GM18951 (cell line): ENCODE data around the gene HCCS.

Experiments used
- POLR2A ChIP-seq: IDR thresholded peaks from 4 replicates; pipeline ENCODE4 v1.6.1; 2011; ENCODE audit warnings: mild to moderate bottlenecking; ENCODE audit not compliant: insufficient read length, insufficient read depth; ENCODE audit errors: extremely low read depth
- in situ Hi-C: fragments of 300-500 bp; cut with MboI; formaldehyde crosslinking; loops from one replicate; pipeline ENCODE4 v1.12.0; 2022; ENCODE audit warnings: low sequenced_read_pairs, mixed read lengths, inconsistent platforms; ENCODE audit not compliant: unreplicated experiment

Gene HCCS

DNA sequence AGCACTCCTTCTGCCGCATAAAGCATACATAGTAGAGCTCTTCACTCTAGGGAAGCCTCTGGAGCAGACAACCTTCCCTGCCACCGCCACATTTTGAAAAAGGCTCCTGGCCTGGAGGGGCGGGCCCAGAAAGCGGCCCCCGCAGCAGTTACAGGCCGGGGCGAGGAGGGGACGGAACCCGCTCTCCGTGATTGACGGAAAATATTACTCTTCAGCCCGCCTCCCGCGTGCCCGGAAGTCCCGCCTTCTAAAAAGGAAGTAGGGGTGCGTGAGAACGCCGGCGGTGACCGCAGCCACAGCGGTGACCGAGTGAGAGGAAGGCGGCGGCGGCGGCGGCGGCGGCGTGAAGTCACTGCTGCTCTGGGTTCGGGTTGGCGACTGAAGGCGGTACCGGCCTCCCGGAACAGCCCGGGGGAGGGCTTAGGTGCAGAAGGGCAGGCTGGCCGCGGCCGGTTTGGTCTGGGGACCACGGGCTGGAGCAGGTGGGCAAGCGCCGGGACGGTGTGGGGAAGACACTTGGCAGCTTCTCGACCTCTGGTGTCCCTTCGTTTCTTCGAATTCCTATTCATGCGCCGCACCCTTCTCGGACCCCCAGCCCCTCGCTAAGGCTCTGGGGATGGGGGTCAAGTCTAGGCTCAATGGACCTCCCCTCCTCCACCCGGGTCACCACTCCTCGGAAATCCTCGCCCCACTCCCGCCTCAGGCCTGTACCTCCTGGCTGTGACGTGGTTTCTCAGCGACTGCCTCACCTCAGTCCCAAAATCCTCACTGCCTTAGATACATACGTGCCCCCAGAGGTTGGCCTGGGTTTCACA is at the start of gene HCCS:
HCCS (plus strand) TSS at position 296 of the 815 bp plus-strand sequence. CDS start 729 bp downstream, outside the sequence.
- in situ Hi-C loops, result no loop called here
- peak; percentile 60 for TF ChIP-seq POLR2A

DNA sequence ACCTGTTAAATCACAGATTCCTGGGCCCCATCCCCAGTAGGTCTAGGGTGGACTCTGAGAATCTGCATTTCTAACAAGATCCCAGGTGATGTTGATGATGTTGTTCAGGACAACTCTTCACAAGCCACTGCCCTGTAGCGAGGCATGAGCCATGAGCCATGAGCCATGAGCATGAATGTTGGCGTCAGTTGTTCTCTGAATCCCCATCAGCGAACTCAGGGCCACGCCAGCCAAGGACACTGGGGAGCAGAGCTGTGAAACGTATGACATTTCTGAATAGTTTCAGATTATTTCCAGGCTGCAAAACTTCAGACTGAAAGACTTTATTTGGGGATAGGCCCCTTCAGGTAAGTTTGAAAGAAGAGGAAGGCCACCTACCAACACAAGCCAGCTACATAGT is 46.9 kb upstream of the HCCS start:
- in situ Hi-C loops, result no loop called here
- no peak for TF ChIP-seq POLR2A

DNA sequence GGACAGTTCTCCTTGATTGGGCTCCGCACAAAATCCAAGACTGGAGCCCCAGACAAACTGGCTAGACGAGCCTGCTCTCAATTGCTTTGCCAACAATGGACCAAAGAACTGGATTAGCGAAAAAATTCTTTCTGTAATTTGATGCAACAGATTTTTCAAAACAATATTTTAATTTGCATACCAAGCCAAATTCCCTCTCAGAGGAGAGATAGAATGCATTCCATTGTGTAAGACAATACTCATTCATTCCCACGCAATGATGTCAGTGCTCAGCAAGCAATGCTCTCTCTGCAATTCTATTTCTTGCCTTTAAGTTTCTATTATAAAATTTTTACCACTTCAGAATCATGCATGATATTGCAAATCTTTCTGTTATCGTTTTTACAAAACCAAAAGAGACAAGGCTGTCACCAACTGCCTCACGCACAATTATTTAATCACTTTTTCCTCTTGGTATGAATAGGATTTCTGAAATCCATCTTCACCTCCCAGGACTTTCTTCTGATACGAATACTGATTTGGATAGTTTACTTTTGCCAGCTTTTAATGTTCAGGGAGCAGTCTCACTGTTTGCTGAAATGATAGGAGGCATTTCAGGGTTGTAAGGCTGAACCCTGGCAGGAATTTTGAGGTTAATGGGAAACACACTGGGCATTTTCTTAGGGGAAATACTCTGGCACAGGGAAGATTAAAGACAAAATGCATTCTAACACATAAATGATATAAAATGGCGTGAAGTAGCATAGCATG is 46.1 kb upstream of the HCCS start:
- in situ Hi-C loops, result no loop called here
- no peak for TF ChIP-seq POLR2A

DNA sequence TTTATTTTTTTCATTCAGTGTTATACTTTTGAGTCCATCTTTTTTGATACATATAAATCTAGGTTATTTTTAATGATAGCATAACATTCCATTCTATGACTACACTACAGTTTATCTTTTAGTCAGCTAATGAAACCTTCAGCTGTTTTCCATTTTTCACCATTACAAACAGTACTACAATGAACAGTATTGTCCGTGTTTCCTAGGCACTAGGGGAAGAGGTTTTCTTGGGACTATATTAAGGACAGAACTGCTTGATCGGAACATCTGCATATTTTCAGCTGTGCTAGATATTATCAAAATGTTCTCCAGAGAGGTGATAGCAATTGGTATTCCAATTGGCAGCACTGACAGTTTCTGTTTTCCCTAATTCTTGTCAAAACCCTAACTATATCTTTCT is 44.3 kb upstream of the HCCS start:
- in situ Hi-C loops, result no loop called here
- TF ChIP-seq POLR2A, result no peak

DNA sequence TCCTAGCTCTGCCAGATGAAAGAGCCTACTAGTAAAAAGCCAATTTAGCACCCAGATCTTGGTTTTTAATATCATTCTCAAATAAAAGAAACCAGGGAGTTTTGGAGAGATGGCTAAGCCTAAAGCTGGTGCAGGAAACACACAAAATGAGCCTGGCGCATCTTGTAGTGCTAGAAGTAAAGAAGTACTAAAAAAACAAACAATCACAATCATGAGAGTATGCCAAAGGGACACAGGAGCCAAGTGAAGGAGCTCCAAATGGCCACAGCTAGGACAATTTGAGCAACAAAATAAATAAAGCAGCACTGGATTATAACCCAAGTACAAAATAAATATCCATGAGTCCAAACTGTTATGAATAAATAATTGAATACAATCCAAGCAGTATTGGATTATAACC is 37.8 kb upstream of the HCCS start:
- in situ Hi-C loops, result no loop called here
- TF ChIP-seq POLR2A, result no peak

DNA sequence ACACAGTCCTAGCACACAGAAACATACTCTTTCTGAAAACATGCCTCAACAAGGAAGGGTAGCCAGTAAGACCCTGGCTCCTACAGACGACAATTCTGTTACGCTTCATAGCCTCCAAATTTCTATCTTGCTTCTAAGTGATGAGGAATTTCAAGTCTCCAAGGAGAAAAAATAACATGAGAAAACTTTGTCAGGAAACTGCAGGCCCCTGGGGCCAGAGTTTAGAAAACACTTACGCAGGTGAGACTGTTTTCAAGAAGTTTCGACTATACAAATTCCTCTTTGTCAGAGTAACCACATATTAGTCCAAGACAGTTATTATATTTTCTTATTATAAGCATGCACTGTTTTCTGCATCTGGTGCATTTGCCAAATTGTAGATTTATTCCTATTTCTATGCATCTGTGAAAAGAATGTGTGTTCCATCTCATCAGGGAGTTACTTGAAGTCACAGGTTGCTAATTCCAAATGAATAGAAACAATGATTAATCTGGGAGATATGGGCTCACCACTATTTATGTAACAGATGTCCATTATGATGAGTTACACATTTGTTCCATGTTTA is 30.3 kb upstream of the HCCS start:
- in situ Hi-C loops, result no loop called here
- TF ChIP-seq POLR2A, result no peak

DNA sequence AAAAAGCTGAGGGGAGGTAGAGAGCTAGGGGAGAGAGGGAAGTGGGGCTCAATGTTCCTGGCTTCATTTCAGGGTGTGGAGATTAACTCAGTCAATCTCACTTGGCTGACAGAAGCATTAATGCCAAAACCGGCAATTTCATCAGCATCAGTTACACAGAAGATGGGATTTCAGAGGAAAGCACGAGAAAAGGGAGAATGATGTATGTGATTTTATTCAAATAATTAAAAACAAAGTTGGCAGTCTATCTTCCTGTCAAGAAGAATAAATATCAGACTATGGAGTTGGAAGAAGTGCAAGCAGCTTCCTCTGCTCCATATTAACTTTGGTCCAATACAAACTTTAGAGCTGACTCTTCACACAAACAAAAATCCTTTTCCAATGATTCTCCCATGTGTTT is 29.6 kb upstream of the HCCS start:
- in situ Hi-C loops, result no loop called here
- no peak for TF ChIP-seq POLR2A

DNA sequence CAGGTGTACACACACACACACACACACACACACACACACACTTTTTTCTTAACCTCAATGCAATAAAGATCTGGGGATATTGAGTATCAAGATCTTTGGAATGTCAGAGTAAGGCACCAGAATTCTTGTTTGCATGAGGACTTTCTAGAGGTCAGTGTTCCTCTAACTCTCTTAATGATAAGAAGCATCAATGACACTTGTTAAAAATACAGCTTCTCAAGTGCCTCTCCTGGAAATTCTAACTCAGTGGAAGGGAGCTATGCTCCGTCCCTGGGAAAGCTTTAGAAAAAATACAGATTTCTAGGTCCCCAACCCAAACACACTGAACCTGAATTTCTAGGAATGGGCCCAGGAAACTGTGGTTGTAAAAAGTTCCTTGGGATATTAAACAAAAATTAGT is 25.8 kb upstream of the HCCS start:
- in situ Hi-C loops, result no loop called here
- TF ChIP-seq POLR2A, result no peak

DNA sequence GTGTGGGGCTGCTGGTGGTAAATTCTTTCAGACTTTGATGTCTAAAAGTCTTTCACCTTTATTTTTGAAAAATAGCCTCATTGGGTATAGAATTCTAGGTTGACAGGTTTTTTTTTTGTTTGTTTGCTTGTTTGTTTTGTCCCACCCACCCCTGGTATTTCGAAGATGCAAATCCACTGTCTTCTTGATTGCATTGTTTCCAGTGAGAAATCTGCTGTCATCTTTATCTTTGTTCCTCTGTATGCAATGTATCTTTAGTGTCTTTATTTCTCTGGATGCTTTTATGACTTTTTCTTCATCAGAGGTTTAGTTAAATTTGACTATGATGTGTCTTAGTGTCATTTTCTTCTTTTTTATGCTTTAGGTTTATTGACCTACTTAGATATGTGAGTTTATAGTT is 21.3 kb upstream of the HCCS start:
- in situ Hi-C loops, result no loop called here
- no peak for TF ChIP-seq POLR2A

DNA sequence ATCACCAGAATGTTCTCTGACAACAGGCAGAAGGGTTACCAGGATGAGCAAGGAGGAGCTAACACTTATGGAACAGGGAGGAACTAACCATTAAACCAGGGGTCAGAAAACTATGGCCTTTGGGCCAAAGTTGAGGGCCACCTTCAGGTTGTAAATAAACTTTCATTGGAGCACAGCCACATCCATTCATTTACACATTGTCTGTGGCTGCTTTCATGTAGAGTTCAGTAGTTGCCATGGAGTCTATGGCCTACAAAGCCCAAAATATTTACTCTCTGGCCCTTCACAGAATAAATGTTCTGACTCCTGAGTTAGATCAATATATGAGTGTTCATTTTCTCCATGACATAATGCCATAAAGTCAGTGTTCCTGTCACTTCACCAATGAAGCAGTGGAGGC is 13.2 kb upstream of the HCCS start:
- no peak for TF ChIP-seq POLR2A
- in situ Hi-C loops, result no loop called here

DNA sequence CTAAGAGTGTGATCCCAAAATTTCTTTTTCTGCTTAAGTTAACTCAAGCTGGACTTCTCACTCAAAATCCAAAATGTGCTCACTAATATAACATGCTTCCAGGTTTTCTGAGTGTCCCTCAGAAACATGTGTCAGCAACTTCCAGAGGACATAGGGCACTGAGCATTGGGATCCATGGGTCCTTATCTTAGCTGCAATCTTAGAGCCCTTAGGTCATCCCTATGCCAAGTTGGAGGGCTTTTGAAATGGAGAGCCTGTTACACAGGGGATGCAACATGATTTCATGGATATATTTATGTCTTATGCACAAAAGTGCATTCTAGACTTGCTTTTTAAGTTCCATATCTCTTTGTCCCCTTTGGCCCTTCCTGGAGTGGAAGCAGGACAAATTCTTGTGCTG is 11.7 kb upstream of the HCCS start:
- in situ Hi-C loops, result no loop called here
- no peak for TF ChIP-seq POLR2A

DNA sequence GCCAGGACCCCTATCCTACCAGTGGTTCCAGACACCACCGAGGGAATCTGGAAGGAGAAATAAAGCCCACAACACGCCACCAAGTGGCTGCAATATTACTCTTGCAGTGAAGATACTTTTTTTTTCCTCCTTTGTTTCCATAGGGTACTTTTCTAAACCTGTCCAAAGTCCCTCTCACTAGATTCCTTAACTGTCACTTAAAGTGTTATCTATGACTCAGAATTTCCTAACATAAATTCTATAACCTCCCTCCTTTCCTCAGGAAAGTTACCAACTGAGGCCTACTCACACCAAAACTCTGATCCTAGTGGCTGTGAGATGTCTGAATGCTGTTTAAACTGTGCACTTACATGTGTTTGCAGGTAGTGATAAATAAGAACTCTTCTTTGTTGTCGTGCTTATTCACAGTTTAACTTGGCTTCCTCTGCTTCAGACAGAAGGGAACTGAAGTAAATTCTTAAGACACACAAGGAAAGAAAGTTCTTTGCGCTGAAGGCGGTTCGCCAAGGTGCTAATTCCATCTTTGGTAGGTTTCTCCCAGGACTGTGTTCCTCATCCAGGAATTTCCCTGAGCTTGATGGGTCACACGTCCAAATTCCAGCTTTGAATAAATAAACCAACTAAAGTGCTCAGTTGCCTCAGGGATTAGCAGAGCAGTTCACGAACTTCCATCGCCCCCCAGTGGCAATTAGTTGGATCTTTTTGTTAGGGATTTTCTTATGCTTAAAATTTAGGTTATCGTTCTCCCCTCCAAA is 10.7 kb upstream of the HCCS start:
- no peak for TF ChIP-seq POLR2A
- in situ Hi-C loops, result no loop called here

DNA sequence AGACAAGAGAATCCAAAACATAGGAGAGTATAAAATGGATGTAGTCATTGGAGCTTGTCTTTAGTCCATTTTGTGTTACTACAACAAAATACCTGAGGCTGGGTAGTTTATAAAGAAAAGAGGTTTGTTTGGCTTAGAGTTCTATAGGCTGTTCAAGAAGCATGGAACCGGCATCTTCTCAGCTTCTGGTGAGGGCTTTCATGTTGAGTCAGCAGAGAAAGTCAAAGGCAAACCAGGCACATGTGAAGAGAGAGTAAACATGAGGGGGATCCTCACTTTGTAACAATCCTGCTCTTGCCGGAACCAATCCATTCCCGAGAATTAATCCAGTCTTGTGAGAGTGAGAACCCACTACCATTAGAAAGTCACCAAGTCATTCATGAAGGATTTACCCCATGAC is 8.1 kb upstream of the HCCS start:
- in situ Hi-C loops, result no loop called here
- TF ChIP-seq POLR2A, result no peak

DNA sequence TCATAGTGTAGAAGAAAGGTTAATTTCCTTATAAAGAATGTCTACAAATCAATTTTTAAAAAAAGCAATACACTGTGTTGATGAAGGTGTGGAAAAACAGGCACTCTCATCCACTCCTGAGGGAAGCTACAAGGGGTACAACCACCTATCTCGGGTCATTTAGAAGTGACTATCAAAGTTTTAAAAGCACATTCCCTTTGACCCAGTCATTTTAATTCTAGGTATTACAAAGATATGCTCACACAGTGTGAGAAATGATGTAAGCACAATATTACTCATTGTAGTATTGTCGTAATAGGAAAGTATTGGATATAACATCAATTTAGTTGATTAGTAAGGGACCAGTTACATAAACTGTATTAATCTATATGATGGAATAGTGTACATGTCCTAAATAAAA is 7.4 kb upstream of the HCCS start:
- in situ Hi-C loops, result no loop called here

More for the DNA sequence above, 7.4 kb upstream of the HCCS start:
- TF ChIP-seq POLR2A, result no peak
